SK-N-SH treated with all-trans-retinoic acid at 6 μM for 48 hours (cell line): ENCODE results near the gene MRI1.

Source experiments
- PATZ1 ChIP-seq: fragments of 250-450 bp; sonication (Bioruptor Pico); IDR thresholded peaks from 2 replicates; pipeline ENCODE4 v1.8.0; 2020; ENCODE audit warnings: mild to moderate bottlenecking, moderate library complexity, borderline replicate concordance
- TOX ChIP-seq: fragments of 250-450 bp; sonication (Bioruptor Pico); IDR thresholded peaks from 2 replicates; pipeline ENCODE4 v1.8.0; 2021; ENCODE audit warnings: mild to moderate bottlenecking, moderate library complexity, borderline replicate concordance
- ZFP30 ChIP-seq: fragments of 450-650 bp; formaldehyde crosslinking; IDR thresholded peaks from 2 replicates; pipeline ENCODE4 v1.5.0; 2022; ENCODE audit warnings: mild to moderate bottlenecking, moderate library complexity
- ZNF70 ChIP-seq: fragments of 450-650 bp; formaldehyde crosslinking; IDR thresholded peaks from 2 replicates; pipeline ENCODE4 v1.5.0; 2020; ENCODE audit warnings: mild to moderate bottlenecking, moderate library complexity
- ZNF8 ChIP-seq: fragments of 450-650 bp; formaldehyde crosslinking; IDR thresholded peaks from 2 replicates; pipeline ENCODE4 v1.5.0; 2020; ENCODE audit warnings: mild to moderate bottlenecking, moderate library complexity

- TF ChIP-seq ZNF8 (CRISPR knock-in tag) (no peak), ZFP30 (no peak), ZNF70 (CRISPR knock-in tag) (no peak), TOX (no peak), PATZ1 (no peak)
These were observed 1.2 kb downstream of the MRI1 start for GRCh38 chr19:13765395-13766094.
